Activated CD4-positive, alpha-beta T cell treated with anti-CD3 and anti-CD28 coated beads, Interleukin-2, amount 50 U/mL, for 48 hours (primary cell): ENCODE measurements around the gene PLCB4.
"Not testable (repeated sequence)": the region's sequence is repeated elsewhere in the genome, so short reads cannot be mapped to it uniquely, and the experiment has no call there.

Experiments used
- DNase-seq, 2 experiments: peaks; one replicate each; pipeline ENCODE4 v3.0.0-alpha.2; 2020

PLCB4 gene

DNA sequence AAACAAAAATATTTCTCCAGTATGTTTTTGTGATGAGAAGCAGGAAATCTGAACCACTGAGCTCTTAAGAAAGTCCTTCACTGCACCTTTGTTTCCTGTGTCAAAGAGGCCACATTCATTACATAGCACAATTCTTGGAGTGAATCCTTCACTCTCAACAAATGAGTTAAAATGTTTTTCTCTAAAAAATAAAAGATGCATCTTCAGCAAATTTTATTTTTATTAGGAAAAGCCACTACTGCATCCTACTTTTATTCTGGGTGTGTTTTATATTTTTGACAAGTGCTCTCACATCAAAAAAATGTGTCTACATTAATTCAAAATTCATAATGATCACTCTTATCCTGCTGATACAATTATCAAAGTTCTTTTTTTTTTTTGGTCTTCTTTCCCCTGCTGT is 76.3 kb downstream of the PLCB4 start:
- DNase-seq: no peak

GRCh38 chr20:9146649-9147048 is 77.8 kb downstream of the PLCB4 start:
- no peak for DNase-seq

GRCh38 chr20:9147547-9148024 is 78.7 kb downstream of the PLCB4 start:
- DNase-seq: no peak

GRCh38 chr20:9148291-9148690 is 79.4 kb downstream of the PLCB4 start:
- DNase-seq: no peak

GRCh38 chr20:9149087-9149486 is 80.2 kb downstream of the PLCB4 start:
- no peak for DNase-seq

DNA sequence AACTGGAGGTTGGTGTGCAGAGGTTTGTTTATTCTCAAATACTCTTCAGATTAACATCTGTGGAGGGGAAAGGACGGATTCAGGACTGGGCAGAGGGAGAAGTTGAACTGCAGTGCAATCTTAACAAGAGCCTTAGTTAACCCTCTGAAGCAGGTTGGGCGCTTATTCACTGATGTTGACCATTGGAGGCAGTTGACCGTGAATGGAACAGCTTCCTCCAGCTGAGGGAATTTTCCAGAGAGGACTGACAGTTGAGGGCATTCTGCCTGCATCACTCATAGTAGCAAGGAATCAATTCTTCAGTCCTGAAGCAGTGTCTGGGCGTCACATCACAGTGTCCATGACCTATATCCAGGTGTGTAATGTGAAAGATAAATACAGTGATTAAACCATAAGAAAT is 80.9 kb downstream of the PLCB4 start:
- DNase-seq: no peak

- no peak for DNase-seq
These were observed 81.8 kb downstream of the PLCB4 start for GRCh38 chr20:9150679-9151078.

DNA sequence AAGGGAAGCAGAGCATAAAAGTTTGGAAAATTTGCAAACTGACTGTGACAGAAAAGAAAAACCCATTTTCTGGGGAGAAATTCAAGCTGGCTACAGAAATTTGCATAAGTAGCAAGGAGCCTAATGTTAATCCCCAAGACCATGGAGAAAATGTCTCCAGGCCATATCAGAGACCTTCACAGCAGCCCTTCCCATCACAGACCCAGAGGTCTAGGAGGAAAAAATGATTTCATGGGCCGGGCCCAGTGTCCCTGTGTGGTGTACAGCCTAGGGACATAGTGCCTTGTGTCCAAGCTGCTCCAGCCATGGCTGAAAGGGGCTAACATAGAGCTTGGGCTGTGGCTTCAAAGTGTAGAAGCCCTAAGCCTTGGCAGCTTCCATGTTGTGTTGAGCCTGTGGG is 83.3 kb downstream of the PLCB4 start:
- not testable (repeated sequence) for DNase-seq

DNA sequence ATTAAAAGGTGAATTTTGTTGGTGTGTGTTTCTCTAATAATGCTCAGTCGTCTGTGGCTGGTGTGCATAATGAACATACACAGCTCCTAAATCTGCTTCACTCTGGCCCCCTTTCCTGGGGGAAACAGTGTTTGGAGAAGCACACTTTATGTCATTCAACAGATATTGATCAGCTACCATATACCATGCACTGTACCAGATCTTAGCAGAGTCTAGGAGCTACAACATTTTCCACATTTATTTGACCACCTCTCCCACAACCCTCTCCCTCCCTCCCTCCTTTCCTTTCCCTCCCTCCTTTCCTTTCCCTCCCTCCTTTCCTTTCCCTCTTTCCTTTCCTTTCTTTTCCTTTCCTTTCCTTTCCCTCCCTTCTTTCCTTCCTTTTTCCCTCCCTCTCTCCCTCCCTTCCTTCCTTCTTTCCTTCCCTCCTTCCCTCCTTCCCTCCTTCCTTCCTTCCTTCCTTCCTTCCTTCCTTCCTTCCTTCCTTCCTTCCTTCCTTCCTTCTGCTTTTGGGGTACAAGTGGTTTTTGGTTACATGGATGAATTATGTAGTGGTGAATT is 85.7 kb downstream of the PLCB4 start:
- no peak for DNase-seq

DNA sequence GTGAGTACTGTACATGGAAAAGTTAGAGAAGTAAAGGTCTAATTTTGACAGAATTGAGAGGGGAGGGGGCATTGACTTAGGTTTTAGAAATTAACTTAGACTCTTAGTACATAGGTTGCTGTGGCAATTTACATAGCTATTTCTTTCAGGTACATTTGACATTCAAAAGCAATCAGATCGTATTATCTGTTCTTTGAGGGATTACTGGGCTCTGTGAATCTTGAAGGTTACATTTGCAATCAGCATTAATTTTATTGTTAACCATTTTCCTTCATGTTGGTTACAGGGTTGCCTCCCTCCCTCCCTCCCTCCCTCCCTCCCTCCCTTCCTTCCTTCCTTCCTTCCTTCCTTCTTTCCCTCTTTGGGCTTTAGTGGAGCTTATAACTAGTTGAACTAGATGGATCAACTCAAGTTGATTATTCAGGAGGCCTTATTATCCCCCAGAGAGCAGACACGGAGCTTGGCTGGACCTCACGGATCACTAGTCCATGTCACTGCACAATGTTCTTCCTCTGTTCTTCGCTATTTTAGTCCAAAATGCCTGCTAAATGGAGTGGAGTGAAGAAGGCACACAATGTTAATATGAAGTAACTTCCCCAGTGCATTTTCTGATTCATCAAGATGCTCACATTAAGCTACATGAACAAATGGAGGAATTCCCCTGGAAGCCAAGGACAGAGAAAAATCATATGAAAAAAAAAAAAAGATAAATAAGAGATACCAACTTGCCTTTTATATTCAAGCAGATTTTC is 87.8 kb downstream of the PLCB4 start:
- DNase-seq: no peak

- no peak for DNase-seq
These were observed 91.4 kb downstream of the PLCB4 start for GRCh38 chr20:9160331-9160730.

GRCh38 chr20:9160757-9161156 is 91.9 kb downstream of the PLCB4 start:
- DNase-seq: no peak

GRCh38 chr20:9161311-9161710 is 92.4 kb downstream of the PLCB4 start:
- no peak for DNase-seq

DNA sequence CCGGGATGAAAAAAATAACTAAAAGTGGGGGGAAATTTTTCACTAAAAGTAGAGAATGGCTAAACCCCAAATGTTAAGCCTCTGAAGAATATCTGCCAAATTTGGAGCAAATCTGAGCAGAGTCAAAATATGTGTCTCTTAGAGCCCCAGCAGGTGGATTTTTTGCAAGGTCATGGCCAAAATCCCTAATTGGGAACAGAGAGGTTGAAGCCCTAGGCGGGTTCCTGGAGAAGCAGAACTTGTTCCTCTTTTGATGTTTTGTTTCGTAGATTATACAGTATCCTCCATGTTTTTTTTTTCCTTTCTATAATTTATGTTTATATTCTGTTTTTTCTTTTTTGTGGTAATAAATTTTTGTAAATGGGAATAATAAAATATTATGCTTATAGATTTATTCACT is 94.4 kb downstream of the PLCB4 start:
- DNase-seq: no peak

- no peak for DNase-seq
These were observed 95.1 kb downstream of the PLCB4 start for GRCh38 chr20:9163995-9164394.

- DNase-seq: no peak
These were observed 96.4 kb downstream of the PLCB4 start for GRCh38 chr20:9165261-9165660.

GRCh38 chr20:9166153-9166780 is 97.4 kb downstream of the PLCB4 start:
- DNase-seq: no peak

GRCh38 chr20:9169409-9169808 is 100.5 kb downstream of the PLCB4 start:
- DNase-seq: no peak

- DNase-seq: no peak
These were observed 104.0 kb downstream of the PLCB4 start for GRCh38 chr20:9172851-9173250.

DNA sequence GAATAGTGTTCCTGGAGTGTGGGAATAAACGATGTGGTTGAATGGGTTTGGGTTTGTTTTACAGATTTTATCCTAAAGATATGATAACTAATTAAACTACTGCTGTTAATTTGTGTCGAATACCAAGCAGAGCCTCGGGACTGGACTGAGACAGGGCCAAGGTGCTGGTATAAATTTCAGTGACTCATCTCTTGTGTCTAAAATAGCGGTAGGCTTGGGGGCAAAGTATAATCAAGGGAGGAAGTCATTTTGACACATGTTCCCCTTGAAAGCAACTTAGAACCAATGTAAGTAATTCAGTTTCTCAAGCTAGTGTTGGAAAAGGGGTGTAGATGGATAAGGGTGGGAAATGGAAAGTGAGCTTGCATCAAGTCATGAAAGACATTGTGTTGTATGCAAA is 108.4 kb downstream of the PLCB4 start:
- DNase-seq: no peak

GRCh38 chr20:9179193-9179802 is 110.4 kb downstream of the PLCB4 start:
- no peak for DNase-seq

DNA sequence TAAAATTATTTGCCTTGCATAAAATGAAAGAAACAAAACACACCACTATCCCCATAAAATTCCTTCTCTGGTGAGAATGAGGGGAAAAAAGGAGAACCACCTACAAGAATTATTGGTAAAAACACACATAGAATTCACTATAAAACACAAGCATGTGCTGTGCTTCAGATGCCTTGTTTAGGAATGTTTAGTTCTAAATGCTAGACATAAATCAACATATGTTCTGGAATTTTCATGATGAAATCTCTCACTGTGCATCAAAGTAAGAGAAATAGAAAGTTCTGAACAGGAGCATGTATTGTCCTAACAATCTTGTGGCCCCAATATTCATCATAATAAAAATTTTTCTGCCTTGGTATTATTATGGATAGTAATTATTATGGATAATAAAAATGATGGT is 111.0 kb downstream of the PLCB4 start:
- DNase-seq: no peak

GRCh38 chr20:9180481-9181257 is 111.8 kb downstream of the PLCB4 start:
- DNase-seq: no peak
